ENCODE data around the gene RBM26.

DNA sequence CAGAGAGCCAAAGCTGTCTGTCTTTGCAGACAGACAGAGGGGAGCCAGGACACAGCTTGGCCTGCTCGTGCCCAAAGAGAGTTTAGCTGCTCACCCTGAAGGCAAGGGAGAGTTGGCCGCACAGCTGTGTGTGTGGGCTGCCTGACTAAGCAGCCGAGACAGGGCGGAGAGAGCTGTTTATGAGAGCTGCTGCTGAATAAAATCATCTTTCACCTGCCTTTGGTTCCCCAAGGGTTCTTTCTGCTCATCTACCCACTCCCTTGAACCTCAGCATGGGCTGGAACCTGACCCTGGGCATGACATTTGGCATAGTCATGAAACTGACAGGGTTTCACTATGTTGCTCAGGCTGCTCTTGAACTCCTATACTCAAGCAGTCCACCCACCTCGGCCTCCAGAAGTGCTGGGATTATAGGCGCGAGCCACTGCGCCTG lies 98.2 kb downstream of the RBM26 start:
- TF ChIP-seq, protein P1, sequence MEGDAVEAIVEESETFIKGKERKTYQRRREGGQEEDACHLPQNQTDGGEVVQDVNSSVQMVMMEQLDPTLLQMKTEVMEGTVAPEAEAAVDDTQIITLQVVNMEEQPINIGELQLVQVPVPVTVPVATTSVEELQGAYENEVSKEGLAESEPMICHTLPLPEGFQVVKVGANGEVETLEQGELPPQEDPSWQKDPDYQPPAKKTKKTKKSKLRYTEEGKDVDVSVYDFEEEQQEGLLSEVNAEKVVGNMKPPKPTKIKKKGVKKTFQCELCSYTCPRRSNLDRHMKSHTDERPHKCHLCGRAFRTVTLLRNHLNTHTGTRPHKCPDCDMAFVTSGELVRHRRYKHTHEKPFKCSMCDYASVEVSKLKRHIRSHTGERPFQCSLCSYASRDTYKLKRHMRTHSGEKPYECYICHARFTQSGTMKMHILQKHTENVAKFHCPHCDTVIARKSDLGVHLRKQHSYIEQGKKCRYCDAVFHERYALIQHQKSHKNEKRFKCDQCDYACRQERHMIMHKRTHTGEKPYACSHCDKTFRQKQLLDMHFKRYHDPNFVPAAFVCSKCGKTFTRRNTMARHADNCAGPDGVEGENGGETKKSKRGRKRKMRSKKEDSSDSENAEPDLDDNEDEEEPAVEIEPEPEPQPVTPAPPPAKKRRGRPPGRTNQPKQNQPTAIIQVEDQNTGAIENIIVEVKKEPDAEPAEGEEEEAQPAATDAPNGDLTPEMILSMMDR (conservative IDR thresholded peaks at IDR 0.05; ENCODE audit: low read depth in 2 of 2): no peak
- TF ChIP-seq EZH2phosphoT487 (IDR thresholded peaks at IDR 0.05; ENCODE audit: unreplicated experiment) (no peak), EZH2 (IDR thresholded peaks at IDR 0.05; ENCODE audit: low read depth, unreplicated experiment) (no peak), POLR2AphosphoS5 (IDR thresholded peaks at IDR 0.05; ENCODE audit: low read depth) (no peak)
- TF ChIP-seq, protein P2, sequence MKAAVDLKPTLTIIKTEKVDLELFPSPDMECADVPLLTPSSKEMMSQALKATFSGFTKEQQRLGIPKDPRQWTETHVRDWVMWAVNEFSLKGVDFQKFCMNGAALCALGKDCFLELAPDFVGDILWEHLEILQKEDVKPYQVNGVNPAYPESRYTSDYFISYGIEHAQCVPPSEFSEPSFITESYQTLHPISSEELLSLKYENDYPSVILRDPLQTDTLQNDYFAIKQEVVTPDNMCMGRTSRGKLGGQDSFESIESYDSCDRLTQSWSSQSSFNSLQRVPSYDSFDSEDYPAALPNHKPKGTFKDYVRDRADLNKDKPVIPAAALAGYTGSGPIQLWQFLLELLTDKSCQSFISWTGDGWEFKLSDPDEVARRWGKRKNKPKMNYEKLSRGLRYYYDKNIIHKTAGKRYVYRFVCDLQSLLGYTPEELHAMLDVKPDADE (IDR thresholded peaks at IDR 0.05): no peak

Measured in GM23338 (cell line).